GM18520 (cell line): ENCODE results near the gene IL20RB.

ENCODE experiments used
- ATAC-seq: cut with Tn5 transposase; IDR thresholded peaks from one replicate; pipeline ENCODE4 v1.9.1; 2021; ENCODE audit not compliant: unreplicated experiment

The IL20RB gene

DNA sequence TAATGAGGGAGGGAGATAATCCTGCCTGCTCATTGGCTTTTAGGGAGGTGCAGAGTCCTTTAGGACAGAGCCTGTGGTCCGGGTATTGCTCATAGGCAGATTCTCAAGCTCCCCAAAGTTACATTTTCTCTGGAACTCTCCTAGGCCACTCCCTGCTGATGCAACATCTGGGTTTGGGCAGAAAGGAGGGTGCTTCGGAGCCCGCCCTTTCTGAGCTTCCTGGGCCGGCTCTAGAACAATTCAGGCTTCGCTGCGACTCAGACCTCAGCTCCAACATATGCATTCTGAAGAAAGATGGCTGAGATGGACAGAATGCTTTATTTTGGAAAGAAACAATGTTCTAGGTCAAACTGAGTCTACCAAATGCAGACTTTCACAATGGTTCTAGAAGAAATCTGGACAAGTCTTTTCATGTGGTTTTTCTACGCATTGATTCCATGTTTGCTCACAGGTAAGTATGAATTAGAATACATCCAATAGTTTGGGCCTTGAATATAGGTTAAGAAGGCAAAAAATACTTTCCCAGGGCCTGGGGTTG lies at the start of gene IL20RB:
TSS of gene IL20RB (plus strand) at position 233 of the 538 bp plus-strand sequence. CDS start at position 364, 131 bp downstream.
- no peak for ATAC-seq

DNA sequence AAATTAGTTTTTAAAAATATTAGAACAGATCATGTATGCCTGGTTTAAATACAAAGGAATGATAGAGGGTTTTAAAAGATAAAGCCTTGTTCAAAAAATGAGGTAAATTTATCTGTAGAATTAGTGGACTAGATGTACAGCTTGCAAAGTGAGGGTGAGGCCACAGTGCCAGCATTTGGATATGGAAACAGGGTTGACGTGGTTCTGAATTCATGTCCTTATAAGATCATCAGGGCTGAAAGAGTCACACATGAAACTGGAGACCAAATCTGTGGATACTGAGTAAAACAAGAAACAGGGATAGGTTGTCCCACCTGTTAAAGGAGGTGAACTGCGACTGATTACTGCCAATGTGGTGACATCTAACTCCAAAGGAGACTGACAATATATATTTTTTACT lies 49.5 kb upstream of the IL20RB start:
- ATAC-seq: no peak

GRCh38 chr3:136909187-136909586 lies 48.6 kb upstream of the IL20RB start:
- no peak for ATAC-seq

DNA sequence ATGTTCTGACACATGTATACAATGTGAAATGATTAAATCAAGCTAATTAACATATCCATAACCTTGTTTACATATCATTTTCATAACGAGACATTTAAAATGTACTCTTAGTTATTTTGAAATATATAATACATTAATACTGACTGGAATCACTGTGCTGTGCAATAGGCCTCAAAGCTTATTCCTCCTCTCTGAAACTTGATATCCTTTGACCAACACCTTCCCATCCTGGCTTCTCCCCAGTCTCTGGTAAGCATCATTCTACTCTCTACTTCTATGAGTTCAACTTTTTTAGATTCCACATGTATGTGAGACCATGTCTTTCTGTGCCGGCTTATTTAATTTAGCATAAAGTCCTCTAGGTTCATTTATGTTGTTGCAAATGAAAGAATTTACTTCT lies 47.1 kb upstream of the IL20RB start:
- ATAC-seq: no peak

- ATAC-seq: no peak
Observed at GRCh38 chr3:136913168-136913567, 44.6 kb upstream of the IL20RB start.

DNA sequence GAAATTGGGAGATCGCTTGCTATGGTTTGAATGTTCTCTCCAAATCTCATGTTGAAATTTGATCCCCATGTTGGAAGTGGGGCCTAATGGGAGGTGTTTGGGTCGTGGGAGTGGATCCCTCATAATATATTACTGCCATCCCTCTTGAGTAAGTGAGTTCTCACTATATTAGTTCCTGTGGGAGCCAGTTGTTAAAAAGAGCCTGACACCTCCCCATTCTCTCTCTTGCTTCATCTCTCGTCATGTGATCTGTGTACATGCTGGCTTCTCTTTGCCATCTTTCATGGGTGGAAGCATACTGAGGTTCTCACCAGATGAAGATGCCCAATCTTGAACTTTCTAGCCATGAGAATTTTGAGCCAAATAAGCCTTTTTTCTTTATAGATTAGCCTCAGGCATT lies 43.0 kb upstream of the IL20RB start:
- no peak for ATAC-seq

GRCh38 chr3:136916223-136916622 lies 41.6 kb upstream of the IL20RB start:
- no peak for ATAC-seq

GRCh38 chr3:136919799-136920580 lies 37.8 kb upstream of the IL20RB start:
- ATAC-seq: peak; percentile 47

- no peak for ATAC-seq
Observed at GRCh38 chr3:136920904-136921611, 36.7 kb upstream of the IL20RB start.

DNA sequence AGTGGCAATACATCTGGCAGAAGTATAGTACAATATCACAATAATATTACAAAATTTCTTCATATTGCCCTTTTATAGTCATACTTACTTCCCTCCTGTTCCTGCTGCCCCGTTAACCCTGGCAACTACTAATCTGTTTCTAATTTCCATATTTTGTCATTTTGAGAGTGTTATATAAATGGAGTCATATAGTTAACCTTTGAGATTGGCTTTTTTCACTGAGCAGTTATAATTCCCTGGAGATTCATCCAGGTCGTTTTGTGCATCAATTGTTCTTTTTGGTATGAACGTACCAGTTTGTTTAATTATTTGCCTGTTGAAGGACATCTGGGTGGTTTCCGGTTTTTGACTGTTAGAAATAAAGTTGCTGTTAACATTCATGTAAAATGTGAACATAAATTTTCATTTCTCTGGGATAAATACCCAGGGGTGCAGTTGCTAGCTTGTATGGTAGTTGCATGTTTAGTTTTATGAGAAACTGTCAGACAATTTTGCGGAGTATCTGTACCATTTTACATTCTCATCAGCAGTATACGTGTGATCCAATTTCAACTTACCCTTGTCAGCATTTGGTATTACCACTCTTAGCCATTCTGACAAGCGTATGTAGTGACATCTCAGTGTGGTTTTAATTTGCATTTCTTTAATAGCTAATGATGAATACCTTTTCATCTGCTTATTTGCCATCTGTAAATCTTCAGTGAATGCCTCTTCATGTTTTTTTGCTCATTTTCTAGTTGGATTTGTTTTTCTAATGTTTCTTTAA lies 32.2 kb upstream of the IL20RB start:
- peak; percentile 41 for ATAC-seq

GRCh38 chr3:136928240-136928639 lies 29.5 kb upstream of the IL20RB start:
- ATAC-seq: peak; percentile 72

DNA sequence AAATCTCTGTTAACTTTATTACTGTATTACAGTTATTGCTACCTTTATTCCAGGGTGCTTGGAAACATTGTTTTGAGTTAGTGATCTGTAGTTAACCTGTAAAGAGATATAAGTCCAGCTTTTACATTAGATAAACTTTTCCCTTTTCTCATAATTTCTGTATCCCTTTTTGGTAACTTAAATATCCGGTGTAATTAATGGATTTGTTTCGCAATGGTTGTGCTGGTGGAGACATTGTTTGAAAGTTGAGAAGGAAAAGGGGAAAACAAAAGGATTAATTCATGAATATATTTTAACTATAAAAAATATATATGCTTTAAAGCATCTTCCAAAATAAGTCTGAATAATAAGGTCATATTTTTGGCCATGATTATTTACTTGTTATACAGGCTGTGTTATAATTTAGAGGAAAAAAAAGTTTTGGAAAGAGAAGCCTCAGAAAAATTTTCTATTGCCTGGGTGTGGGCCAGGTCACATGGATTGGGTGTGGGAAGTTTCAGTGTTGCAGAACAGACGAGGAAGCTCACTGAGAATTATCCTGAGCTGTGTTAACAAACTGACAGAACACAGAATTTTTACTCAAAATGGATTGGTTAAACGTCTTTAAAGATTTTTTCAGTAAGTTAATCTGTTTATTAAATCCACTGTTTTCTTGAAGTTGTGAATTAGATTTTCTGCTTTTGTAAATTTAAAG lies 27.7 kb upstream of the IL20RB start:
- no peak for ATAC-seq

GRCh38 chr3:136931606-136932005 lies 26.2 kb upstream of the IL20RB start:
- ATAC-seq: no peak

DNA sequence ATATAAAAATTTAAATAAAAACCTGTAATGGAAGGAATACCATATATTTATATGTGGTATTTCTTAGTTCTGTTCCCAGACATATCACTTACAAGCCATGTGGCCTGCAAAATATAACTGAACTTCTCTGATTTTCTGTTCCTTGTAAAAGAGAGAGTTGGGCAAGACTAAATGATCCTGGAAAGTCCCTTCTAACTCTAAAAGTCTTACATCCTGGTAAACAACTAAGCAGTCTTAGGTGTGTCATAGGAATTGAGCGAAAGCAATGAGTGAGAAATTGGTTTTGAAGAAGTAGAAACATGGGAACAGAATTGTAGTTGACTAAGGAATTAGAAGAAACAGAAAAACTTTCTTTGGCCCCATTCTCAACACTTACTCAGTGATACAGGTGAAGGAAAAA lies 25.3 kb upstream of the IL20RB start:
- ATAC-seq: no peak

- ATAC-seq: no peak
Observed at GRCh38 chr3:136932978-136933772, 24.6 kb upstream of the IL20RB start.

- no peak for ATAC-seq
Observed at GRCh38 chr3:136937175-136937574, 20.6 kb upstream of the IL20RB start.

DNA sequence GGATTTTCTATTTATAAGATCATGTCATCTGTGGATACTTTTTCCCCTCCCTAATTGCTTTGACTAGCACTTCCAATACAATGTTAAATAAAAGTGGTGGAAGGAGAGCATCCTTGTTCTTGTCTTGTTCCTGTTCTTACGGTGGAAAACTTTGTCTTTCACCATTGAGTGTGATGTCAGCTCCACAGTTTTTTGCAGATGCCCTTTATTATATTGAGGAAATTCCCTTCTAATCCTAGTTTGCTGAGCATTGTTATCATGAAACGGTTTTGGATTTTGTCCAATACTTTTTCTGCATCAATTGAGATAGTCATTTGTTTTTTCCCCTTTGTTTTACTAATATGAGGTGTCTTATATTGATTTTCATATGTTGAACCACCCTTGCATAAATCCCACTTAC lies 19.9 kb upstream of the IL20RB start:
- no peak for ATAC-seq

- no peak for ATAC-seq
Observed at GRCh38 chr3:136938334-136938733, 19.4 kb upstream of the IL20RB start.

GRCh38 chr3:136939489-136939888 lies 18.3 kb upstream of the IL20RB start:
- no peak for ATAC-seq

GRCh38 chr3:136942803-136943202 lies 15.0 kb upstream of the IL20RB start:
- ATAC-seq: no peak
